ENCODE data around the gene COL21A1. TPM values are rescaled to one million over a fixed set of nuclear protein-coding genes. Genes with fewer than 3 reads are reported as not detected.

Gene COL21A1
- total RNA-seq, 1 donor = under 0.01 TPM

DNA sequence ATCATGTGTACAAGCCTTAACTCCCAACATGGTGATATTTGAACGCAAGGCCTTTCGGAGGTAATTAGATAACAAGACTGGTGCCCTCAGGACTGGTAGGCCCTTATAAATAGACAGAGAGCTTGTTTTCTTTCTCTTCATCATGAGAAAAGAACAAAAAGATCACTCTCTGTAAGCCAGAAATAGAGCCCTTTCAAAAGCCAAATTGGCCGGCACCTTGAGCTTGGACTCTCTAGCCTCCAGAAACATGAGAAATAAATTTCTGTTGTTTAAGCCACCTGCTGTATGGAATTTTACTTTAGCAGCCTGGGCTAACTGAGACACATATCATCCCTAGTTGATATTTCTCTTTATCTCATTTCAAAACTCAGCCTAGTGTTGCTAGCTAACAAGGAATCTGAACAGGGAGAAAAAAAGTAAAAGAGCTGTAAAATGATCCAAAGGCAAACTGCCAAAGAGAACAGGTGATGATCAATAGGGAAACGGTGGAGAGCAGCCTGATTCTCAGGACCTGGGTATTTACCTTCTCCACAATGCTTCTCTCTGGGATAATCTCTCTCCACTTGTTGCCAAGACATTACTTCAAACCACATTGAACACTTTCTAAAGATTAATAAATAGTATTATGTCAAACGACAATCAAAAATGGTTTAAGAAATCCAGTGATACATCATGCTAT is 6.1 kb downstream of the COL21A1 start:
- DNase-seq (ENCODE audit: low read depth) = no peak
- H3K4me3 ChIP-seq (ENCODE audit: low read depth, low read length) = no peak overlapping the region
- TF ChIP-seq, protein P1, sequence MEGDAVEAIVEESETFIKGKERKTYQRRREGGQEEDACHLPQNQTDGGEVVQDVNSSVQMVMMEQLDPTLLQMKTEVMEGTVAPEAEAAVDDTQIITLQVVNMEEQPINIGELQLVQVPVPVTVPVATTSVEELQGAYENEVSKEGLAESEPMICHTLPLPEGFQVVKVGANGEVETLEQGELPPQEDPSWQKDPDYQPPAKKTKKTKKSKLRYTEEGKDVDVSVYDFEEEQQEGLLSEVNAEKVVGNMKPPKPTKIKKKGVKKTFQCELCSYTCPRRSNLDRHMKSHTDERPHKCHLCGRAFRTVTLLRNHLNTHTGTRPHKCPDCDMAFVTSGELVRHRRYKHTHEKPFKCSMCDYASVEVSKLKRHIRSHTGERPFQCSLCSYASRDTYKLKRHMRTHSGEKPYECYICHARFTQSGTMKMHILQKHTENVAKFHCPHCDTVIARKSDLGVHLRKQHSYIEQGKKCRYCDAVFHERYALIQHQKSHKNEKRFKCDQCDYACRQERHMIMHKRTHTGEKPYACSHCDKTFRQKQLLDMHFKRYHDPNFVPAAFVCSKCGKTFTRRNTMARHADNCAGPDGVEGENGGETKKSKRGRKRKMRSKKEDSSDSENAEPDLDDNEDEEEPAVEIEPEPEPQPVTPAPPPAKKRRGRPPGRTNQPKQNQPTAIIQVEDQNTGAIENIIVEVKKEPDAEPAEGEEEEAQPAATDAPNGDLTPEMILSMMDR (IDR thresholded peaks at IDR 0.05; ENCODE audit: insufficient read depth, low read depth, low read length) = no peak

- H3K4me3 ChIP-seq (ENCODE audit: low read depth, low read length) = no peak overlapping the region
- DNase-seq (ENCODE audit: low read depth) = no peak
- TF ChIP-seq, protein P1 (IDR thresholded peaks at IDR 0.05; ENCODE audit: insufficient read depth, low read depth, low read length) = no peak
Observed at GRCh38 chr6:56238352-56238751, 9.0 kb downstream of the COL21A1 start.

GRCh38 chr6:56235245-56235644 is 12.1 kb downstream of the COL21A1 start:
- TF ChIP-seq, protein P1 (IDR thresholded peaks at IDR 0.05; ENCODE audit: insufficient read depth, low read depth, low read length) = no peak
- peak; percentile 40 for DNase-seq (ENCODE audit: low read depth)

DNA sequence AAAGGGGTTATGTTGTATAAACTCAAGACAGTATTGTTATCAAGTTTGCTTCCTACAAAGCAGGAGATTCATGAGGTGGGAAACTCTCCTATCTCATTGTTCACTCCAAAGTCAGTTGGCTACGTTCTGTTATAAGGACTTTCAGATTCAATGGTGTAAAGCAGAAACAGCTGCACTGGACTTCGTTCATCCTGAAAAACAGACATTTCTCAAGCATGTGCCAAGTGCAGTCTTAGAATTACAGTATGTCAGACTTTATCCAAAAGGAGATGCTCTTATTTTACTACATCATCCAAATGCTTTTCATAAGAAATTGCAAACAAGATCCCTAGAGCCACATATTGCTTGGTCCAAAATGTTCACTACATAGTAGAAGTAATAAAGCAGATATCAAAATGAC is 14.9 kb downstream of the COL21A1 start:
- TF ChIP-seq, protein P1 (IDR thresholded peaks at IDR 0.05; ENCODE audit: insufficient read depth, low read depth, low read length) = no peak
- DNase-seq (ENCODE audit: low read depth) = no peak

More at GRCh38 chr6:56235245-56235644, 12.1 kb downstream of the COL21A1 start:
- H3K4me3 ChIP-seq (ENCODE audit: low read depth, low read length) = no peak overlapping the region

GRCh38 chr6:56231827-56232226 is 15.6 kb downstream of the COL21A1 start:
- TF ChIP-seq, protein P1 (IDR thresholded peaks at IDR 0.05; ENCODE audit: insufficient read depth, low read depth, low read length) = no peak
- DNase-seq (ENCODE audit: low read depth) = no peak
- H3K4me3 ChIP-seq (ENCODE audit: low read depth, low read length) = no peak overlapping the region

More for the DNA sequence above, 14.9 kb downstream of the COL21A1 start:
- H3K4me3 ChIP-seq (ENCODE audit: low read depth, low read length) = no peak overlapping the region

- H3K4me3 ChIP-seq (ENCODE audit: low read depth, low read length) = no peak overlapping the region
- peak; percentile 33 for DNase-seq (ENCODE audit: low read depth)
- TF ChIP-seq, protein P1 (IDR thresholded peaks at IDR 0.05; ENCODE audit: insufficient read depth, low read depth, low read length) = no peak
Observed at GRCh38 chr6:56230976-56231566, 16.3 kb downstream of the COL21A1 start.
